DOHH2 (cell line): ENCODE measurements around the gene AMFR.

Source experiments
- H3F3A ChIP-seq: fragments of 200-600 bp; sonication (generic), shearing (Covaris generic); 2 replicates; pipeline ENCODE4 v1.6.0; 2016; ENCODE audit warnings: antibody characterized with exemption, mild to moderate bottlenecking; ENCODE audit not compliant: control insufficient read depth, insufficient read depth
- H3K27ac ChIP-seq: fragments of 200-600 bp; sonication (generic); 2 replicates; pipeline ENCODE4 v1.5.1; 2014; ENCODE audit warnings: low read depth, mild to moderate bottlenecking, low read length, moderate library complexity
- H3K27me3 ChIP-seq: fragments of 200-600 bp; sonication (generic); 2 replicates; pipeline ENCODE4 v1.6.1; 2014; ENCODE audit warnings: mild to moderate bottlenecking, low read length, mixed read lengths; ENCODE audit not compliant: control insufficient read depth
- H3K36me3 ChIP-seq: fragments of 200-600 bp; sonication (generic); 2 replicates; pipeline ENCODE4 v1.6.1; 2014; ENCODE audit warnings: mild to moderate bottlenecking, low read length, moderate library complexity, mixed read lengths; ENCODE audit not compliant: control insufficient read depth
- H3K4me1 ChIP-seq: fragments of 200-600 bp; sonication (generic); 2 replicates; pipeline ENCODE4 v1.6.1; 2014; ENCODE audit warnings: mild to moderate bottlenecking, low read length, mixed read lengths; ENCODE audit not compliant: control insufficient read depth
- H3K4me2 ChIP-seq: fragments of 200-600 bp; sonication (generic); 2 replicates; pipeline ENCODE4 v1.6.0; 2014; ENCODE audit warnings: mild to moderate bottlenecking, low read length, moderate library complexity
- H3K4me3 ChIP-seq: fragments of 200-600 bp; sonication (generic); 2 replicates; pipeline ENCODE4 v1.5.1; 2014; ENCODE audit warnings: mild to moderate bottlenecking, low read length, mixed read lengths
- H3K79me2 ChIP-seq: fragments of 200-600 bp; sonication (generic); 2 replicates; pipeline ENCODE4 v1.6.1; 2014; ENCODE audit warnings: mild to moderate bottlenecking, low read length, mixed read lengths; ENCODE audit not compliant: control insufficient read depth
- H3K9me2 ChIP-seq: fragments of 200-600 bp; sonication (generic); replicated peaks from 2 replicates; pipeline ENCODE4 v1.6.1; 2014; ENCODE audit warnings: mild to moderate bottlenecking, low read length, mixed read lengths; ENCODE audit not compliant: control insufficient read depth
- H3K9me3 ChIP-seq: fragments of 200-600 bp; sonication (generic); 2 replicates; pipeline ENCODE4 v1.6.1; 2014; ENCODE audit warnings: antibody characterized with exemption, low read length, mixed read lengths; ENCODE audit not compliant: control insufficient read depth, insufficient read depth
- H4K20me1 ChIP-seq: fragments of 200-600 bp; sonication (generic); 2 replicates; pipeline ENCODE4 v1.6.0; 2014; ENCODE audit warnings: low read depth, mild to moderate bottlenecking, antibody characterized with exemption, low read length, moderate library complexity; ENCODE audit not compliant: control insufficient read depth, insufficient read depth
- CTCF ChIP-seq: fragments of 200-600 bp; sonication (generic); IDR thresholded peaks from one replicate; pipeline ENCODE4 v1.5.1; 2014; ENCODE audit warnings: antibody characterized with exemption, mild to moderate bottlenecking, low read depth, low read length; ENCODE audit not compliant: poor library complexity, severe bottlenecking
- EZH2phosphoT487 ChIP-seq: fragments of 200-600 bp; sonication (generic); IDR thresholded peaks from 2 replicates; pipeline ENCODE4 v1.6.1; 2017; ENCODE audit warnings: borderline replicate concordance, mild to moderate bottlenecking, antibody characterized with exemption, low read length, moderate library complexity, mixed read lengths

AMFR gene

GRCh38 chr16:56341656-56342399 is 83.5 kb downstream of the AMFR start:
- H3K27ac ChIP-seq: no peak overlapping the region

GRCh38 chr16:56340864-56341365 is 84.4 kb downstream of the AMFR start:
- Histone ChIP-seq H3K27ac (no peak overlapping the region), H3K4me1 (no peaks in the 10 kb centered on the region), H3K4me2 (no peak overlapping the region), H3K79me2 (no peaks in the 10 kb centered on the region), H3F3A (no peaks in the 10 kb centered on the region), H3K27me3 (no peaks in the 10 kb centered on the region), H3K4me3 (no peak overlapping the region), H3K36me3 (no peaks in the 10 kb centered on the region), H4K20me1 (no peaks in the 10 kb centered on the region), H3K9me2 (no peaks in the 10 kb centered on the region), H3K9me3 (no peaks in the 10 kb centered on the region)
- TF ChIP-seq CTCF (no peak), EZH2phosphoT487 (no peak)

More at GRCh38 chr16:56341656-56342399, 83.5 kb downstream of the AMFR start:
- Histone ChIP-seq H3F3A (no peaks in the 10 kb centered on the region), H3K36me3 (no peaks in the 10 kb centered on the region), H4K20me1 (no peaks in the 10 kb centered on the region), H3K79me2 (no peaks in the 10 kb centered on the region), H3K4me2 (no peak overlapping the region), H3K4me1 (no peaks in the 10 kb centered on the region), H3K4me3 (no peak overlapping the region), H3K27me3 (no peaks in the 10 kb centered on the region), H3K9me2 (no peaks in the 10 kb centered on the region), H3K9me3 (no peaks in the 10 kb centered on the region)
- no peak for TF ChIP-seq EZH2phosphoT487

- Histone ChIP-seq H3K79me2 (no peaks in the 10 kb centered on the region), H3F3A (no peaks in the 10 kb centered on the region), H4K20me1 (no peaks in the 10 kb centered on the region), H3K4me3 (no peak overlapping the region), H3K27me3 (no peaks in the 10 kb centered on the region), H3K9me2 (no peaks in the 10 kb centered on the region), H3K27ac (no peak overlapping the region), H3K4me2 (no peak overlapping the region), H3K9me3 (no peaks in the 10 kb centered on the region), H3K36me3 (no peaks in the 10 kb centered on the region), H3K4me1 (no peaks in the 10 kb centered on the region)
- TF ChIP-seq EZH2phosphoT487 (no peak), CTCF (no peak)
Observed at GRCh38 chr16:56340416-56340815, 84.9 kb downstream of the AMFR start.

DNA sequence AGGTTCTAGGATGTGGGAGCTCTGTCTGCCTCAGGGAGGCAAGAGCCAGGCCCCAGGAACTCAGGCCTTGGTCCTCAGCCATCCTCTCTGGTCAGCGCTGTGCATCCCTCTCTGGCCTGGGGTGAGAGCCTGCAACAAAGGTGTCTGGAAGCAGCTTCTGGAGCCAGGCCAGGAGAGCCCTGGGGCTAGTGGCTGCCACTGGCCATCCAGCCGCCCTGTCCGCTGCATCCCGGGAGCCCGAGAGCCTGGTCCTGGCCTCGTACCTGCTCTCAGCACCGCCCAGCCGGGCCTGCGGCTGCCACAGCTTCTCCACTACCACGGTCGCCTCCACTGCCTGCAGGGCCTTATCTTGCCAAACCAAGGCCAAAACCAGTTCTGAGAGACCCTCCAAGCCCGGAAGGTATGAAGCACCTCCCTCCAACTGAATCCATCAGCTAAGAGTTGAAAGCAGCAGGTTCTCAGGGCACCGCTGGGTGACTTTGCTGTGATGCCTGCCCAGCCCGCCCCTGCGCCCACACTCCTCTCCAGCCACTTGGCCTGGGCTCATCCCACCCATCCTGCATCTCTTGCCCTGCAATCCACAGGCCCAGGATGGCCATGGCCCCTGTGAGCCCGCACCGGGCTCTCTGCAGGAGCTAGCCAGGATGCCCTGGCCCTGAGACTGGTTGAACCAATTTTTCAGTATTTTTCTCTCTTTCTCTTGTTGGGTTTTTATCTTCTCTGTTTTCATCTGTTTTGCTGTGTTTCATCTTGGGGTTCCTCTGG is 85.7 kb downstream of the AMFR start:
- Histone ChIP-seq H3F3A (no peaks in the 10 kb centered on the region), H3K4me1 (no peaks in the 10 kb centered on the region), H3K9me3 (no peaks in the 10 kb centered on the region), H3K27ac (no peak overlapping the region), H3K36me3 (no peaks in the 10 kb centered on the region), H3K9me2 (no peaks in the 10 kb centered on the region), H4K20me1 (no peaks in the 10 kb centered on the region), H3K27me3 (no peaks in the 10 kb centered on the region), H3K4me3 (no peak overlapping the region), H3K79me2 (no peaks in the 10 kb centered on the region), H3K4me2 (no peak overlapping the region)
- TF ChIP-seq CTCF (no peak), EZH2phosphoT487 (no peak)
